SHP77 treated with DMSO at 0.1 percent for 48 hours (cell line): ENCODE results near the gene CNTFR.
"Not testable (repeated sequence)": the region's sequence is repeated elsewhere in the genome, so short reads cannot be mapped to it uniquely, and the experiment has no call there.

Experiments
- DNase-seq: peaks from one replicate; lab custom pipeline; 2025; lab: John Stamatoyannopoulos, UW

Gene CNTFR

DNA sequence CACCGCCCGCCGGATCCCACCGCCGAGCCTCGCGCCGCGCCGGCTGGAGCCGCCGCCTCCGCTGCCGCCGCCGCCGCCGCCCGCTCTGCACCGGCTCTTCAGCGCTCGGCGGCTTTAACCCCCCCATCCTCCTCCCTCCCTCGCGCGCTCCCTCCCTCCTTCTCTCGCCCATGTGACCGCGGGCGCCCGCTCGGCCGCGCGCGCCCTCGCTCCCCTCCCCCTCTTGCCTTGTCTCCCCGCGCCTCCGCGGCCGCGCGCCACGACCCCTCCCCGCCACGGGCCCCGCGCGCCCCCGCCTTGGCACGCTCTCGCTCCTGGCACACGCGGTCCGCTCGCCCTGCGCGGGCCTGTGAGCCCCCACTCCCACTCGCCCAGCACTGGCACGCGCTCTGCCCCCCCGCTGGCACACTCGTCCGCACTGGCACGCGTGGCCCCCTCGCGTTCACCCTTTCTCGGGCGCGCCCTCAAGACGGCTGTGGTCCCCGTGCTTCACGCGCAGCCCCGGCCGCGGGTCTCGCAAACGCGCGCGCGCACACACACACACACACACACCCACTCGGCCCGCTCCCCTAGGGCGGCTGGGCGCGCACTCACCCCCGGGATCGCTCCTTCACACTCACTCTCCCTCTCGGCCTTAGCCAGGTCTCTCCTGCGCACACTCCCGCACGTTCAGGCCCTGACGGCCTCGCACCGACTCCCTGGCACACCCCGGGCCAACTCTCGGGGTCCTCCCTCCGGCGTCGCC lies at the start of gene CNTFR:
TSS of gene CNTFR (minus strand) at position 89 of the 745 bp plus-strand sequence. CDS start 20,743 bp downstream, outside the sequence.
- DNase-seq: no peak

DNA sequence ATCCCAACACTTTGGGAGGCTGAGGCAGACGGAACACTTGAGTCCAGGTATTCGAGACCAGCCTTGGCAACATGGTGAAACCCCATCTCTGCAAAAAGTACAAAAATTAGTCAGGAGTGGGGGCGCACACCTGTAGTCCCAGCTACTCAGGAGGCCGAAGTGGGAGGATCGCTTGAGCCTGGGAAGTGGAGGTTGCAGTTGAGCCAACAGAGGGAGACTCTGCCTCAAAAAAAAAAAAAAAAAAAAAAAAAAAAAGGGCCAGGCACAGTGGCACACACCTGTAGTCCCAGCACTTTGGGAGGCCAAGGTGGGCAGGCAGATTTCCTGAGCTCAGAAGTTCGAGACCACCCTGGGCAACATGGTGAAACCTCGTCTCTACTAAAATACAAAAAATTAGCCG lies 49.8 kb upstream of the CNTFR start:
- DNase-seq: not testable (repeated sequence)

DNA sequence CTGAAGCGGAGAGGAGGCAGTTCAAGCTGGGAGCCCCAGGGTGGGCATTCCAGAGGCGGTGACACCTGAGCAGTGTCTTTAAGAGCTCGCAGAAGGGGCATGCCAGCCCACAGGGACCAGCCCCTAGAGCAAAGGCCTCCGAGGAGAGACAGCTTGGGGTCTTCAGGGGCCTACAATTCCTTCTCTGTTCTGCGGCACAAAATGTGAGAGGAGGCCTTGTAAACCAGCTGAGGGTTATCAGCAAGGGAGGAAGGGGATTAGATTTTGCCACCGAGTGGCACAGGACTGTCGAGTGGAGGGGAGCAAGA lies 48.6 kb upstream of the CNTFR start:
- DNase-seq: no peak

DNA sequence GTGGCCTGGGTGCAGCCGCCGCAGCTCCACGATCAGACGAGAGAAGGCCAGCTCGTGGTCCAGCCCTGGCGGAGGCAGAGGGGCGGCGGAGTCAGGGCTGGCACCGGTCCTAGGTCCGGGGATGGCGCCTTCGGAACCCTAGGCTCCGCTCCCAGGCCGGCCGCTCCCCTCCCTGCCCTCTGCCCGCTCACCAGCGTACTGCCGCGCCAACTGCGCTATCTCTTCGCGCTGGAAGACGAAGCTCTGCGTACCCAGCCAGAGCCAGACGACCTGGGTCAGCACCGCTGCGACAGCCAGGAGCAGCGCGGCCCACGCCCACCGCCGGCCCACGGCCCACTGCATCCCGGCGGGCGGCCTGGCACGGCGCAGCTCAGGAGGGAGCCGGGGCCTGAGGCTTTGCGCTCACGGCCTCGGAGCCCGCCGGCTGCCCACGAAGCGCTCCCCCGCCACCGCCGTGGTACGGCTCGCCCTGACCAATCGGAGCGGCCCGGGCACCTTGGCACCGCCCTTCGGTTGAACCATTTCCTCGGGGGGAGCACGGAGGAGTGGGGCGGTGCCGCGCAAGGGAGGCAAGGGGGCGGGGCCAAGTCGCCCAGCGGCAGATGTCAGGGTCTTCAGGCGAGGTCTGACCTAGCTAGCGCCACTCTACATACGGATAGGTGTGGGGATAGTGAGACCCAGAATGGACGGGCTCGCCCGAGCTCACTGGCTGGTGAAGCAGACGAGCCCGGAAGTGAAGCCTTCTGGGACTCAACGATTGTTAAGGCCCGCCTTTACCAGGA lies 48.0 kb upstream of the CNTFR start, which contains the start of gene SIGMAR1:
TSS of gene SIGMAR1 (minus strand) at position 432 of the 782 bp plus-strand sequence. CDS start at position 342, 90 bp downstream.
- peak; percentile 47 for DNase-seq

DNA sequence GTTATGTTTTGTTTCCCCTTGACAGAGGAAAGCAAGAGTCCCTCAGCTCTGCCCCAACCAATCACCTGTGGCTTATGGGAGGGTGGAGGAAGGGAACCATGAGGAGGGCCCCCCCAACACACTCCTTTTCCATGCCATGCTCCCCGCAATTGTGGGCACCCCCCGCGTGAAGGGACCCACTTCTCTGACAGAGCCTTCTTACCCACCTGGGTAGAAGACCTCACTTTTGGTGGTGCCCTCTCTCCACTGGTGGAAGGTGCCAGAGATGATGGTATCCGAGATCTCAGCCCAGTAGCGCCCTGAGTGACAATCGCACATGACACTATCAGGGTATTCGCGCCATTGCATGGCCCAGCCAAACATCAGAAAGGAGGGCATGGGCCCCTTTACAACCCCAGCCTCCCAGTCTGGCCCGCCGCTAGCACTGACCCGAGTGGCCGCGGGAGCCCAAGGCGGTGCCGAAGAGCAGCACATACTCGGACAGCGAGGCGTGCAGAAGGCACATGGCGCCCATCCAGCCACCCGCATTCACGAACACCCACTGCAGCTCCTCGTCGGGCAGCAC lies 47.3 kb upstream of the CNTFR start:
- no peak for DNase-seq

DNA sequence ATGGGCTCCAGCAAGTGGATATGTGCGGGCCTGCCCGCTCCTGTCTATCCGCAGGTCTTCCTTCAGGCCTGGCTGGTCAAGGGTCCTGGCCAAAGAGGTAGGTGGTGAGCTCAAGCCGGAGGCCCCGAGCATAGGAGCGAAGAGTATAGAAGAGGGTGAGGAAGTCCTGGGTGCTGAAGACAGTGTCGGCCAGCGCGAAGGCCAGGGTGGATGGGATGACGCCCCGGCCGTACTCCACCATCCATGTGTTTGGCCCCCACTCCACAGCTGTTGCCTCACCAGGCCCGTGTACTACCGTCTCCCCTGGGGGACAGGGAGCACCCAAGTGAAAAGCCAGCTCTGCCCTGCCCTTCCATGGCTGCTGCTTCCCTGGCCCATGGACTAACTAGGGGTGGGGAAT lies 46.0 kb upstream of the CNTFR start:
- no peak for DNase-seq

DNA sequence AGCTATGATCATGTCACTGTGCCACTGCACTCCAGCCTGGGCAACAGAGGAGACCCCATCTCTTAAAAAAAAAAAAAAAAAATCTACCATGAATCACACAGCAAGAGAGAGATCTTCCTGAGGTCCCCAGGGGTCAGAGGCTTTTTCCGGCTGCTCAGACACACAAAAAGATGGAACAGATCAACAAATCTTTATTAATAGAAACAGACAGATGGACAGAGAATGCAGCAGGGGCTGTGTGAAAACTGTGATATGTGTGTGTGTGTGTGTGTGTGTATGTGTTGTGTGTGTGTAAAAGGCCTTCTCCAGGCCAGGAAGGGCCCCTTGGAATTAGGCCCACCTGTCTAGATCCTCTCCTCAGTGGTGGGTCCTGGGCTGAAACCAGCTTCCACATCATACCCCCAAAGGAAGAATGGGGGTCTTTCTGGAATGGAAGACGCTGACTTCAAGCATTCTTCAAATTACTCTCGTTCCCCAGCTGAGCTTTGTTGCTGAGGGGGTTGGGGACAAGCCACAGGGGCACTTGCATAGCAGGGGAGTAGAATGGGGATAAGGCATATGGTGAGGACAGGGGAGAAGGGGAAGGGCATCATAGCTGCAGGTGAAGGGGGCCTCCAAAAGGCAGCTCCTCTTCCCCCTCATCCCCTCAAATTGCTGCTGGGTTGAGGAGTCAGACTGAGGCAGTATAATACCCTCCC lies 45.2 kb upstream of the CNTFR start:
- no peak for DNase-seq

DNA sequence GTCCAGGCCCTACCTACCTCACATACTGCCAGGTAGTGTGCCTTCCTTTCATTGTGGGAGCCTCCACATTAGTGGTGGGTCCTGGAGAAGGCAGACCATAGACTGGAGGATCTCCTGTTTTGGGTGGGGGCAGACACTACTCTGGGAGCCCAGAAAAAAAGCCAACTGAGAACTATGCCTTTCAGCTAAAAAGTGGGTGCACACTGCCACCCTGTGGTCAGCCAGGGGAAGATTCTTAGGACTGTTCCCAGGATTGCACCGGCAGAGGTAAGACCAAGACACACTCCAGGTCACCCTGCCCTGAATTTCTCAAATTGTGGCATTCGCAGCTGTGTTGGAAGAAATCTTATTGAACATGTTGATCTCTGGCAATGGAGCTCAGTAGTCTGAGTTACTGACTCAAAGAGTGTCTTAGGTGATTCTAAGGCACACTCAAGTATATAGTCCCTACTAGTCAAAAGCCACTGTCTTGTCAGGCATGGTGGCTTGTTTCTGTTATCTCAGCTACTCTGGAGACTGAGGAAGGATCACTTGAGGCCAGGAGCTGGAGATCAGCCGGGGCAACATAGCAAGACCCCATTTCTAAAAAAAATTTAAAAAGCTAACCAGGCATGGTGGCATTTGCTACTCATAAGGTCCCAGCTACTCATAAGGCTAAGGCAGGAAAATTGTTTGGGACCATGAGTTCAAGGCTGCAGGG lies 44.5 kb upstream of the CNTFR start:
- DNase-seq: no peak

DNA sequence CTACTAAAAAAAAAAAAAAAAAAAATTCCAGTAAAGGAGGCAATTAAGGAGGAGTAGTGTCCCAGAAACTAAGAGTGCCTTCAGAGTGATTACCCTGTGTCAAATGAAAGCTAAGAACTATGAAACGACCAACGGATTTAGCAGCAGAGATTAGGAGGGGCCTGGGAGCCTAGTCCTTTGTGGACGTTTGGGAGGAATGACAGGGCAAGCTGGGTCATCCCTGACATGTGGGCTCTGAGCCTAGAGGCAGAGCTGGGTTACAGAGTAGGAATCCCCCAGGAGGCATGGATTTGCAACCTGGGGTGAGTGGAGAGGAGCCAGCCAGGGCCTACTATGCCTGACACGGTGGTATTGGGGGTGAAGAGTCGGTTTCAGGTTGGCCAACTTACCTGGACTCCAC lies 43.6 kb upstream of the CNTFR start:
- DNase-seq: no peak

DNA sequence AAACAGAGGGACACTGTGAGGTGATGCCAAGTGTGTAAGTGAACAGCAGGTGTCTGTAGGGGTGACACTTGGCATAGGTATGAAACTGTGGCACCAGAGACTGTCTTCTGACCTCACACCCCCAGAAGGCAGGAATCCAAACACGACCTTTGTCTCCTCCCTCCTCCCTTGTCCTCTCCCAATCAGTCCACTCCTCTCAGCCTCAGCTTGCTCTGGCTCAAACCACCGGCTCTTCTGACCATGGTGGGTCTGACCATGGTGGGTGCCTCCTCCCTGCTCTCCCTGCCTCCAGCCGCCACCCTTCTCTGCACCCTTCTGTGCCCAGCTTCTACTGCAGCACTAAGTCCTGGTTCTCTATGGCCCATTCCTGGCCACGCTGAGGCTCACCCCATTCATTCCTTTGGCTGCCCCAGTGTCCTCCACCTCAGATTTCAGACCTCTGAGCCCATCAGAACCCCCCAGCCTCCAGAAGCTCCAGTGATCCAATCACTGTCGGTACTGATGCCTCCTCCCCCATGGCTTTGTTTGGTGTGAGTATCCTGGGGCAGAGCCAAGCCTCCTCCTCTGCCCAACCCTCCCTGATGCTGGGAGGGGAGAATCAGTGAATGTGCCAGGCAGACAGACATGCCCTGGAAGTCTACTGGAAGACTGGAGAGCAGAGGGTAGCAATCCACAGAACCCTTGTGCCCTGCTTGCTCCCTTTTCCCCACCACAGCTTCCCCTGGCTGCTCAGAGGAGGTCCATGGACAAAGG lies 41.1 kb upstream of the CNTFR start:
- no peak for DNase-seq

DNA sequence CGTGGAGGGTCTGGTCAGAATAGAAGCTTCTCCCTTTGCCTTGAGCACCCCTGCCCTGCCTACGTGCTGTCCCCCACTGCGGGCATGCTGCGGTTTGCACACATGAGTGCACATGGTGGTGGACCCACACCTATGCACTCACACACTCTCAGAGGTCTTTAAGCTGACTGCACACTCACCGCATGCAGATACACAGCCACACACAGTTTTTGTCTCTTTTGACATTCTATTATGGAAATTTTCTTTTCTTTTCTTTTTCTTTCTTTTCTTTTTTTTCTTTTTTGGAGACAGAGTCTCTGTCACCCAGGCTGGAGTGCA lies 39.9 kb upstream of the CNTFR start:
- DNase-seq: no peak

DNA sequence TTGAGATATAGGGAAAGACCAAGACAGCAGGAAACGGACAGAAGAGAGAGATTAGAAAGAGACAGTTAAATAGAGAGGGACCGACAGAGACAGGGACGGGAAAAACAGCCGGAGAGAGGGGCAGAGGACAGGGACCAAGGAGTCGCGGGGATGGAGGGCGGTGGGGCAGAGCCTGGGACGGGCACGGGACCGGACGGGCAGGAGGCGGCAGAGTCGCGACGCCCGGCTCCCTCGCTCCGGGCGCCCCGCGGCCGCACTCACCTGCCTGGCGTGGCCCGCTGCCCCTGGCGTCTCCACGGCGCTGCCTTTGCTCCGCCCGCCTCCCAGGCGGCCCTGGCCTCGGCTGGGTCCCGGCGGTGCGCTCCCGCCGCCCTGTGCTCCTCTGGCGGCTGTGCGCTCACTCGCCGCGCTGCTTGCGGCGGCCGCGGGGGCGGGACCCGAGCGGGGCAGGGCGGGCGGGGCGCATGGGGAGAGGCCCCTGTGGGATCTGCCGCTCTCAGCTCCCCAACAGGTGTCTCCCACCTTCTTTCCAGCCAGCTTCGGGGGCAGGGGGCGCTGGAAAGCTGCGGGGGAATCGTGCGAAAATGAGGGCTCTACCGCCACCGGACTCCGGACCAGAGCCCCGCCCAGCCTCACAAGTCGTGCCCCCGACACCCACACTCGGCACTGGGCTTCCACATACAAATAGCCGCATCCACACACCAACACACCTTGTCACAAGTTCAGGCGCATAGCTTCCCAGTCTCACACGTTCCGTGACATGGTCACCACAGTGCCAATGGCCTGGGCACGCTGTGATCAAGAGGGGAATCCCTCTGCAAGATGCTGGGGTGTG lies 39.3 kb upstream of the CNTFR start, which contains the start of gene ARID3C:
TSS of gene ARID3C (minus strand) at position 411 of the 835 bp plus-strand sequence. CDS start 1,052 bp downstream, outside the sequence.
- DNase-seq: no peak

- no peak for DNase-seq
Measured at GRCh38 chr9:34627716-34628655, 38.5 kb upstream of the CNTFR start.

DNA sequence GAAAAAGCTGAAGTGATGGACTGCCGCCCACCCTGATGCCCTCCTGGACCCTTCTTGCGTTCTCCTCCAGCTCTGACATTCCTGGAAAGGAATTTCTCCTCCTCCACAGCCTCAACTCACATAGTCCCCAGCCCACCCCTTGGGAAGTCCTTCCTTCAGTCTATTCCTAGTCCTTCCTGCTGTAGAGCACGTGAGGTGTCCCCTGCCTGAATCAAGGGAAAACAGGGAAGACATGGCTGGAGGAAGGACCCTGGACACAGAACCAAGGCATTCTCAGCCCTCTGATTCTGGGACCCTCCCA lies 35.6 kb upstream of the CNTFR start:
- DNase-seq: no peak

DNA sequence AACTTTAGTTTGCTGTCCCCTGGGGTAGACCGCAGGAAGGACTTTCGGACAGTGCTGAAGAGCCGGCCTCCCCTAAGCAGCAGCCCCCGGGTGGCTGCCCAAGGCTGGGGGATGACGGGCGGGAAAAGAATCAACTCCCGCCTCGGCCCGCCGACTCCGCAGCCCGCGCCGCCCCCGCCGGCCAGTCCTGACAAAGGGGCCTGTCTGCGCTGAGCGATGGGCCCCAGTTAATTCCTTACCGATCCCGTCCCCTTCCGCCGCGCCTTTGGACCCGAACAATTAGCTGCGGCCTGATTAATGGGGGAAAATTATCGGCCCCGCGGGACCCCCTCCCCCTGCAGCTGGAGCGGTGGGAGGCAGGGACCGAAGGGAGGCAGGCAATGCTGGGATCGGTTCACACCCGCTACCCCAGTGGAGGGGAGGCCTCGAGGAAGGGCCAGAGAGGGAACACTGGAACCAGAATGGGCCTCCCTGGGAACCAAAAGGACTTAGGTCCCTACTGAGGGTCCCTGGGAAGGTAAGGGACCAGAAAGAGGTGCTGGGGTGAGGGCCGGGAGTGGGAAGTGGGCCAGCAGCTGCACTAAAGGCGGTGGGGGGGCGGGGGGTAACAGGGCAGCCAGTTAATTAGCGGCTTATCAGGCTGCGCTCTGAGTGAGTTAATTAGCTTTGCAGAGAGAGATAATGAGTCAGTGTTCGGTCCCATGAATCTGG lies 35.1 kb upstream of the CNTFR start:
- no peak for DNase-seq

GRCh38 chr9:34623374-34624235 lies 34.1 kb upstream of the CNTFR start:
- no peak for DNase-seq
